ENCODE data around the gene TSHZ2. TPM values are rescaled to one million over a fixed set of nuclear protein-coding genes. Genes with fewer than 3 reads are reported as not detected.

TSHZ2 gene
- total and polyA plus RNA-seq, 9 of the 15 experiments (the other 6 are each of a cell fraction or from before 2014, with no cell fraction given): 0.03 to 0.20 (median 0.05) TPM; not detected in 4

DNA sequence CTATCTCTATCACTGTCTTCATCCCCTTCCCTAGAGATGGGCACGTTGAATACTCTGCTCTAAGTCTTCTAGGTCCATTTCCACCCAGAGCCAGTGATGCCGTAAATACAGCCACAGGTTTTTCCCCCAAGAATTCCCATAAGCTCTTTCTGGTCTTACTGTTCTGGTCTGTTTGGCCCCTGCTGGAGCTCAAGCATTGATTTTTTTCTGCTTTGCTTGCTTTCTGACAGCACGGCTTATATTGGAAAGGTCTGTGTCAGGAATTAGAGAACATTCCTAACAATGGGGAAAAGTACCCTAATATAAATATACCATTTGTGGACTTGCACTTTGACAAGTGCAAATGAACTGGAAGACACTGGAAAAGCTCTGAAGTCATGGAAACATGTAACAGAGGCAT, 302.6 kb downstream of the TSHZ2 start (continued):
- no peak for TF ChIP-seq XRCC3 (IDR thresholded peaks at IDR 0.05)
- no peak for TF ChIP-seq SMARCA4 (IDR thresholded peaks at IDR 0.05)
- TF ChIP-seq PHB2 (IDR thresholded peaks at IDR 0.05; ENCODE audit: low read depth): no peak
- no peak for TF ChIP-seq JUNB (CRISPR knock-in tag; conservative IDR thresholded peaks at IDR 0.05)
- TF ChIP-seq CEBPG (CRISPR knock-in tag; IDR thresholded peaks at IDR 0.05): no peak
- no peak for TF ChIP-seq CEBPG (tag; conservative IDR thresholded peaks at IDR 0.05 in 1 of 2, IDR thresholded peaks at IDR 0.05 in 1 of 2)
- no peak for TF ChIP-seq ZNF384 (IDR thresholded peaks at IDR 0.05; ENCODE audit: low read depth, low read length)
- TF ChIP-seq CXXC5 (CRISPR knock-in tag; IDR thresholded peaks at IDR 0.05): no peak
- no peak for TF ChIP-seq AFF1 (IDR thresholded peaks at IDR 0.05; ENCODE audit: low read depth in 1 of 2, partially characterized antibody in 2 of 2)
- TF ChIP-seq, protein P1, sequence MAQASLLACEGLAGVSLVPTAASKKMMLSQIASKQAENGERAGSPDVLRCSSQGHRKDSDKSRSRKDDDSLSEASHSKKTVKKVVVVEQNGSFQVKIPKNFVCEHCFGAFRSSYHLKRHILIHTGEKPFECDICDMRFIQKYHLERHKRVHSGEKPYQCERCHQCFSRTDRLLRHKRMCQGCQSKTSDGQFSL (CRISPR knock-in tag; IDR thresholded peaks at IDR 0.05): no peak
- TF ChIP-seq, protein P1 (tag; IDR thresholded peaks at IDR 0.05): no peak
